Activated B cell treated with CpG ODN at 0.5 μM for 24 hours (primary cell): ENCODE results near the gene PITX3. TPM values are rescaled to one million over a fixed set of nuclear protein-coding genes. Genes with fewer than 3 reads are reported as not detected.

ENCODE experiments used
- ATAC-seq: fragments of 200-7000 bp; cut with Tn5 transposase; one replicate; pipeline ENCODE4 v1.10.0; 2021; ENCODE audit warnings: low read depth, mild to moderate bottlenecking, moderate library complexity
- CTCF ChIA-PET: fragments of 350-600 bp; sonication (Branson Sonifier 250); formaldehyde crosslinking; loops from one replicate; lab custom pipeline; 2021; ENCODE audit warnings: antibody characterized with exemption; lab: Charles Lee
- POLR2A ChIA-PET: fragments of 350-600 bp; sonication (Branson Sonifier 250); formaldehyde crosslinking; loops from one replicate; lab custom pipeline; 2021; ENCODE audit warnings: antibody characterized with exemption; lab: Charles Lee
- DNase-seq: peaks from one replicate; pipeline ENCODE4 v3.0.0; 2022
- H3K27ac Mint-ChIP-seq: one replicate; pipeline ENCODE4 v1.8.0; 2020; ENCODE audit warnings: mixed read lengths
- H3K27me3 Mint-ChIP-seq: one replicate; pipeline ENCODE4 v1.8.0; 2021; ENCODE audit warnings: mixed read lengths
- H3K36me3 Mint-ChIP-seq: one replicate; pipeline ENCODE4 v1.8.0; 2021; ENCODE audit warnings: low read depth, mixed read lengths
- H3K4me1 Mint-ChIP-seq: one replicate; pipeline ENCODE4 v1.8.0; 2021; ENCODE audit warnings: mixed read lengths
- H3K4me3 Mint-ChIP-seq: one replicate; pipeline ENCODE4 v1.8.0; 2020; ENCODE audit warnings: mild to moderate bottlenecking, mixed read lengths
- H3K9me3 Mint-ChIP-seq: one replicate; pipeline ENCODE4 v1.8.0; 2020; ENCODE audit warnings: mixed read lengths
- intact Hi-C: fragments of 100-400 bp; cut with micrococcal nuclease; formaldehyde crosslinking; loops from one replicate; pipeline ENCODE4 v1.15.1; 2024
- total RNA-seq: library from RNA; stranded (reverse); gene quantifications from 2 replicates; pipeline ENCODE4 v1.2.3, GENCODE V29; 2022
- TF ChIP-seq, protein P1 (sequence below): fragments of 200-600 bp; IDR thresholded peaks from one replicate; pipeline ENCODE4 v1.8.0; 2022; ENCODE audit warnings: antibody characterized with exemption, mild to moderate bottlenecking

PITX3 gene
- total RNA-seq, 1 donor from 2014 or later = not detected

DNA sequence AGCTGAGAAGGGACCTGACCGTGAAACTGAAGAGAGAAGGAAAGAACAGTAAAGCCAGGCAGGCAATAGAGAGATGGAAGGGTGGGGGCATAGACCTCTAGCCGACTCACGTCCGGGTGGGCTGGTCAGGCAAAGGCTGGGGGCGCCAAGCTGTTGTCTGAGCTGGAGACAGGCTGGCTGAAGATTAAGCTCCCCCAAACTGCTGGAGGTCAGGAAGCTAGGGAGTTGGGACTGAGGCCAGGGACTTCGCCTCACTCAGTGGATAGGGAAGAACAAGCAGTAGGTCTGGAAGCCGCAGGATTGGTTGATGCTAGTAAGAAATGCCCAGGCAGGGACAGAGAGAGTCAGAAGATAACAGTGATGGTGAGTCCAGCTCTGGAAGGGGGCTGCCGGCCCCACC, 5.3 kb downstream of the PITX3 start:
- Mint-ChIP-seq H3K9me3 (no peaks in the 10 kb centered on the region), H3K4me3 (no peak overlapping the region), H3K4me1 (peaks cover 9% of the 10 kb centered on the region), H3K27ac (no peak overlapping the region), H3K27me3 (peaks cover 36% of the 10 kb centered on the region), H3K36me3 (no peaks in the 10 kb centered on the region)
- intact Hi-C loops = no loop called here
- TF ChIP-seq, protein P1, sequence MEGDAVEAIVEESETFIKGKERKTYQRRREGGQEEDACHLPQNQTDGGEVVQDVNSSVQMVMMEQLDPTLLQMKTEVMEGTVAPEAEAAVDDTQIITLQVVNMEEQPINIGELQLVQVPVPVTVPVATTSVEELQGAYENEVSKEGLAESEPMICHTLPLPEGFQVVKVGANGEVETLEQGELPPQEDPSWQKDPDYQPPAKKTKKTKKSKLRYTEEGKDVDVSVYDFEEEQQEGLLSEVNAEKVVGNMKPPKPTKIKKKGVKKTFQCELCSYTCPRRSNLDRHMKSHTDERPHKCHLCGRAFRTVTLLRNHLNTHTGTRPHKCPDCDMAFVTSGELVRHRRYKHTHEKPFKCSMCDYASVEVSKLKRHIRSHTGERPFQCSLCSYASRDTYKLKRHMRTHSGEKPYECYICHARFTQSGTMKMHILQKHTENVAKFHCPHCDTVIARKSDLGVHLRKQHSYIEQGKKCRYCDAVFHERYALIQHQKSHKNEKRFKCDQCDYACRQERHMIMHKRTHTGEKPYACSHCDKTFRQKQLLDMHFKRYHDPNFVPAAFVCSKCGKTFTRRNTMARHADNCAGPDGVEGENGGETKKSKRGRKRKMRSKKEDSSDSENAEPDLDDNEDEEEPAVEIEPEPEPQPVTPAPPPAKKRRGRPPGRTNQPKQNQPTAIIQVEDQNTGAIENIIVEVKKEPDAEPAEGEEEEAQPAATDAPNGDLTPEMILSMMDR = no peak
- ATAC-seq = no peak
- ChIA-PET POLR2A (interaction anchor here (1.2 kb wide), 1 partner anchor 9 kb away, joined by 4 read pairs; the partner anchor contains the start of gene GBF1), CTCF (interaction anchor here (2.8 kb wide), 1 partner anchor 116 kb away, joined by 8 read pairs; no protein-coding TSS in a partner anchor)
- DNase-seq = no peak

GRCh38 chr10:102235598-102235920, 5.8 kb downstream of the PITX3 start:
- no peak overlapping the region for H3K27ac Mint-ChIP-seq
- H3K4me1 Mint-ChIP-seq = peaks cover 8% of the 10 kb centered on the region
- ChIA-PET CTCF (interaction anchor here (2.8 kb wide), 1 partner anchor 117 kb away, joined by 8 read pairs; no protein-coding TSS in a partner anchor), POLR2A (no interaction called here)
- H3K4me3 Mint-ChIP-seq = no peak overlapping the region
- H3K27me3 Mint-ChIP-seq = peaks cover 34% of the 10 kb centered on the region
- intact Hi-C loops = no loop called here
- no peaks in the 10 kb centered on the region for H3K9me3 Mint-ChIP-seq
- TF ChIP-seq, protein P1 = no peak
- no peaks in the 10 kb centered on the region for H3K36me3 Mint-ChIP-seq
- DNase-seq (no peak), ATAC-seq (no peak)

GRCh38 chr10:102234888-102235597, 6.3 kb downstream of the PITX3 start:
- no peak overlapping the region for H3K4me3 Mint-ChIP-seq
- ChIA-PET POLR2A (no interaction called here), CTCF (interaction anchor here (2.8 kb wide), 1 partner anchor 117 kb away, joined by 8 read pairs; no protein-coding TSS in a partner anchor)
- no peak for ATAC-seq
- H3K27ac Mint-ChIP-seq = no peak overlapping the region
- H3K36me3 Mint-ChIP-seq = no peaks in the 10 kb centered on the region
- intact Hi-C loops = no loop called here
- H3K4me1 Mint-ChIP-seq = peaks cover 8% of the 10 kb centered on the region
- H3K27me3 Mint-ChIP-seq = peaks cover 29% of the 10 kb centered on the region
- H3K9me3 Mint-ChIP-seq = no peaks in the 10 kb centered on the region
- no peak for DNase-seq
- TF ChIP-seq, protein P1 = no peak

DNA sequence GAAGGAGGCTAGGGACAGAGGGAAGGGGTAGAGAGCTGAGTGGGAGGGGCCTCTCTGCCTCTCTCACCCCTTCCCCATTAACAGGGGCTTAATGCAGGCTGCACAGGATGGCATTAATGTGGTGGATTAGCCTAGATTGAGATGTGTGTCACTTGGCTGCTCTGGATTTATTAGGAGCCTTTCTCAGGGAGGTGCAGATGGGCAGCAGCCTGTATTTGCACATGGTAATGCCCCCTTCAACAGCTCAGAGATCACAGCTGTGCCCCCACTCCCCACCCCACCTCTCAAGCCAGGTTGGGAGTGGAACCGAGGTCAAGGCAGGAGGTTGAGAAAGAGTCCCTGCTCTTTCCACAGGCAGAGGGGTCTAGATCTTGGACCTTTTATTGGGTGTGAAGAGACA, 7.3 kb downstream of the PITX3 start:
- ChIA-PET POLR2A (interaction anchor here (0.6 to 0.8 kb wide), 2 partner anchors 160 to 219 kb away, joined by 3 to 4 read pairs; no protein-coding TSS in a partner anchor), CTCF (interaction anchor here (0.6 to 7.0 kb wide), 2 partner anchors 117 to 1674 kb away, joined by 3 to 232 read pairs; no protein-coding TSS in a partner anchor)
- Mint-ChIP-seq H3K27ac (no peak overlapping the region), H3K4me1 (peaks cover 13% of the 10 kb centered on the region), H3K27me3 (peaks cover 40% of the 10 kb centered on the region), H3K4me3 (no peak overlapping the region), H3K9me3 (no peaks in the 10 kb centered on the region), H3K36me3 (no peaks in the 10 kb centered on the region)
- intact Hi-C loops = loop anchor here (1.0 kb wide), 1 partner anchor 267 kb away; no protein-coding TSS in a partner anchor
- DNase-seq = no peak
- no peak for ATAC-seq
- TF ChIP-seq, protein P1 = no peak
